ENCODE measurements around the gene INHBA.

INHBA gene

DNA sequence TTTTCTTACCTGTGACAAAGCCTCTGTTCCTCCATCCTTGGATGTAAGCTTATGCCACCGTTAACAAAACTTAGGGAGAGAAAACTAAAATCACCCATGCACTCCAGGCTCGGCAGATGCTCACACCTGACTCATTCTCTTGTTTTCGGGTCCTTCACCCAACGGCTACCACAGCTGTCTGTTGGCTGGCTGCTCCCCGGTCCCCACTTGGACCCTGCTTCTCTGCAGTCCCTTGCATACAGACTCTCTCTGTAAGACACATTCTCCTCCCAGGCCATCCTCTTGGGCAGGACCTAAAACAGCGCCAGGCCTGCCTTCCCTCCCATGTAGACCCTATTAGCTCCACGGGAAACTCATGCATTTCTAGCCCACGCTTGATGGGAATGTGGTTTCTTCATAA lies 12.1 kb upstream of the INHBA start:
- Histone ChIP-seq H2BK12ac (ENCODE audit: low read length) (no peak overlapping the region), H2BK5ac (ENCODE audit: low read length) (no peak overlapping the region), H3K27me3 (ENCODE audit: control insufficient read depth in 3 of 3, insufficient read depth in 3 of 3, low read depth in 1 of 3, low read length in 3 of 3) (no peaks in the 10 kb centered on the region), H3K18ac (ENCODE audit: low read length) (no peak overlapping the region), H4K8ac (ENCODE audit: low read depth, low read length) (no peak overlapping the region), H3K4me3 (ENCODE audit: low read length in 2 of 2) (no peak overlapping the region), H3K79me1 (ENCODE audit: low read depth, low read length) (no peaks in the 10 kb centered on the region), H3K23ac (ENCODE audit: low read depth, low read length, poor library complexity) (no peak overlapping the region), H3K36me3 (replicated peaks in 1 of 2; ENCODE audit: control insufficient read depth in 2 of 2, insufficient read depth in 2 of 2, low read length in 2 of 2) (no peaks in the 10 kb centered on the region), H3K4ac (ENCODE audit: low read length) (no peak overlapping the region), H3K4me2 (ENCODE audit: insufficient read depth, low read length, poor library complexity, severe bottlenecking) (no peak overlapping the region), H3K27ac (replicated peaks; ENCODE audit: low read length) (no peak overlapping the region), H2AFZ (ENCODE audit: low read length) (no peak overlapping the region), H2BK15ac (ENCODE audit: low read length) (no peak overlapping the region), H3K14ac (ENCODE audit: low read length) (no peak overlapping the region), H3K4me1 (ENCODE audit: control insufficient read depth in 2 of 2, insufficient read depth in 1 of 2, low read depth in 1 of 2, low read length in 2 of 2) (peaks cover 0 to 2% of the 10 kb centered on the region in 2 donors), H2BK120ac (ENCODE audit: low read depth, low read length) (no peak overlapping the region), H4K91ac (ENCODE audit: low read depth, low read length, poor library complexity) (no peak overlapping the region), H2AK5ac (ENCODE audit: low read depth, low read length) (no peak overlapping the region), H3K9me3 (replicated peaks in 1 of 2; ENCODE audit: control insufficient read depth in 2 of 2, insufficient read depth in 1 of 2, low read depth in 1 of 2, low read length in 2 of 2) (no peaks in the 10 kb centered on the region), H3K9ac (ENCODE audit: low read depth, low read length, poor library complexity) (no peak overlapping the region)
- no peak for DNase-seq (ENCODE audit: low spot score)
- no CpG with 5 or more reads among the region's 8 CpGs for WGBS, 2 donors (ENCODE audit: extremely low coverage in 2 of 2, insufficient read length in 2 of 2, insufficient replicate concordance in 1 of 2)

DNA sequence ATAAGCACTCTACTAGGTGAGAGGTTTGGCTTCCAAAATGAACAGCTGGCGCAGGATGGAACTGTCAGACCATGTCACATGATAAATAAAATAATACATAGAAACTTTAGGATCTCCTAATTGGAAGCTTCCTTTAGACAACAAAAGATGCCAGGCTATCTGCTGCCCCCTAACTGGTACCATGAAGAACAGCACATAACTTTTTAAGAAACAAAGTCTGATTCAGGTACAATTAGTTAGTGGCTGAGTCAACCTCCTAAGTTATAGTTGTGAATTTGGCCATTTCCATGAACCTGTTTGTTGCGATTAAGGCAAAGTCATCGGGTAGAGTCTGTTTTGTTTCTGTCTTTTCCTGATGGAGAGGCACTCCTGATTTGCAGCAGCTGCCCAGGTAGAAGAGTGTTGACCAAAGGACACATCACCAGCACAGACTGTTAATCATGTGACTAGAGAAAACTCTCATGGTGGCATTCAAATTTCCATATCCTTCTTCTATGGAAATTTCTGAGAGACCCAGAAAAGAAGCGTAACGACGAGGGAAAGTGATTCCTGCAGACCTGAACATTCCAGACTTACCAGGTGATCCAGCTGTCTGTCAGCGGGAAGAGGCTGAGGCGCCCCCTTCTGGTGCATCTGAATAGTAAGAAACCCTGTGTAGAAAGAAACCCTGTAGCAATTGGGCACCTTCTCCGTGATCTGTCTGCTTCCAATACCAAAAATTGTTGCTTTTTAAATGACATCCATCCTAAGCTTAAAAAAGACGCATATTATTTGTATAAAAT lies 8.6 kb upstream of the INHBA start:
- DNase-seq (ENCODE audit: low spot score): no peak
- H2BK12ac ChIP-seq (ENCODE audit: low read length): no peak overlapping the region
- no peak overlapping the region for H3K4ac ChIP-seq (ENCODE audit: low read length)
- no peak overlapping the region for H2AK5ac ChIP-seq (ENCODE audit: low read depth, low read length)
- peaks cover 0 to 3% (median 3%) of the 10 kb centered on the region in 3 experiments for H3K27me3 ChIP-seq (ENCODE audit: control insufficient read depth in 3 of 3, insufficient read depth in 3 of 3, low read depth in 1 of 3, low read length in 3 of 3)
- peaks cover 0 to 2% of the 10 kb centered on the region in 2 donors for H3K4me1 ChIP-seq (ENCODE audit: control insufficient read depth in 2 of 2, insufficient read depth in 1 of 2, low read depth in 1 of 2, low read length in 2 of 2)
- H3K14ac ChIP-seq (ENCODE audit: low read length): no peak overlapping the region
- H3K4me3 ChIP-seq (ENCODE audit: low read length in 2 of 2): no peak overlapping the region
- no peak overlapping the region for H2AFZ ChIP-seq (ENCODE audit: low read length)
- H2BK120ac ChIP-seq (ENCODE audit: low read depth, low read length): no peak overlapping the region
- no peak overlapping the region for H3K18ac ChIP-seq (ENCODE audit: low read length)
- no peak overlapping the region for H4K8ac ChIP-seq (ENCODE audit: low read depth, low read length)
- no peaks in the 10 kb centered on the region for H3K36me3 ChIP-seq (replicated peaks in 1 of 2; ENCODE audit: control insufficient read depth in 2 of 2, insufficient read depth in 2 of 2, low read length in 2 of 2)
- H3K79me1 ChIP-seq (ENCODE audit: low read depth, low read length): no peaks in the 10 kb centered on the region
- WGBS, 2 donors (ENCODE audit: extremely low coverage in 2 of 2, insufficient read length in 2 of 2, insufficient replicate concordance in 1 of 2): no CpG with 5 or more reads among the region's 10 CpGs
- H3K9ac ChIP-seq (ENCODE audit: low read depth, low read length, poor library complexity): no peak overlapping the region
- H3K4me2 ChIP-seq (ENCODE audit: insufficient read depth, low read length, poor library complexity, severe bottlenecking): no peak overlapping the region
- H2BK5ac ChIP-seq (ENCODE audit: low read length): no peak overlapping the region
- no peak overlapping the region for H2BK15ac ChIP-seq (ENCODE audit: low read length)
- no peak overlapping the region for H4K91ac ChIP-seq (ENCODE audit: low read depth, low read length, poor library complexity)
- H3K9me3 ChIP-seq (replicated peaks in 1 of 2; ENCODE audit: control insufficient read depth in 2 of 2, insufficient read depth in 1 of 2, low read depth in 1 of 2, low read length in 2 of 2): no peaks in the 10 kb centered on the region
- no peak overlapping the region for H3K27ac ChIP-seq (replicated peaks; ENCODE audit: low read length)
- no peak overlapping the region for H3K23ac ChIP-seq (ENCODE audit: low read depth, low read length, poor library complexity)

DNA sequence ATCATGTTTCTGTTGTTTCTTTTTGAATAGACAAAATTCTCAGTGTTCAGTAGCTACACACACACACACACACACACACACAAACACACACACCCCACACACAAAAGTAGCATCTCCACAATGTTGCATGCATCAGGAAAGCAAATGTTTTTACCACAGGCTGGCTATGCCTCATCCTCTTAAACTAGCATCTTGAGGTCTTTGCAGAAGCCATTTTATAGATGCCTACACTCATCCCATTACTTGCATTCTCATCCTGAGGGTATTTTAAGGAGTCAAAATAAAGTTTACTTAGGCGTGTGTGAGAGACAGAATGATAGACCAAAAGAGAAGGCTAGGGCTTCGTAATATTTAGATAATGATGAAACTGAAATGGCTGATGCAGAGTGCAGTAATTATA lies 7.9 kb upstream of the INHBA start:
- Histone ChIP-seq H3K9ac (ENCODE audit: low read depth, low read length, poor library complexity) (no peak overlapping the region), H3K79me1 (ENCODE audit: low read depth, low read length) (no peaks in the 10 kb centered on the region), H3K14ac (ENCODE audit: low read length) (no peak overlapping the region), H3K4ac (ENCODE audit: low read length) (no peak overlapping the region), H2BK120ac (ENCODE audit: low read depth, low read length) (no peak overlapping the region), H3K36me3 (replicated peaks in 1 of 2; ENCODE audit: control insufficient read depth in 2 of 2, insufficient read depth in 2 of 2, low read length in 2 of 2) (no peaks in the 10 kb centered on the region), H4K8ac (ENCODE audit: low read depth, low read length) (no peak overlapping the region), H3K23ac (ENCODE audit: low read depth, low read length, poor library complexity) (no peak overlapping the region), H3K9me3 (replicated peaks in 1 of 2; ENCODE audit: control insufficient read depth in 2 of 2, insufficient read depth in 1 of 2, low read depth in 1 of 2, low read length in 2 of 2) (no peaks in the 10 kb centered on the region), H2BK12ac (ENCODE audit: low read length) (no peak overlapping the region), H3K18ac (ENCODE audit: low read length) (no peak overlapping the region), H3K4me2 (ENCODE audit: insufficient read depth, low read length, poor library complexity, severe bottlenecking) (no peak overlapping the region), H3K4me3 (ENCODE audit: low read length in 2 of 2) (no peak overlapping the region), H3K27me3 (ENCODE audit: control insufficient read depth in 3 of 3, insufficient read depth in 3 of 3, low read depth in 1 of 3, low read length in 3 of 3) (peaks cover 0 to 9% (median 3%) of the 10 kb centered on the region in 3 experiments), H2BK5ac (ENCODE audit: low read length) (no peak overlapping the region), H4K91ac (ENCODE audit: low read depth, low read length, poor library complexity) (no peak overlapping the region), H3K27ac (replicated peaks; ENCODE audit: low read length) (no peak overlapping the region), H3K4me1 (ENCODE audit: control insufficient read depth in 2 of 2, insufficient read depth in 1 of 2, low read depth in 1 of 2, low read length in 2 of 2) (peaks cover 2 to 7% of the 10 kb centered on the region in 2 donors), H2AFZ (ENCODE audit: low read length) (no peak overlapping the region), H2AK5ac (ENCODE audit: low read depth, low read length) (no peak overlapping the region), H2BK15ac (ENCODE audit: low read length) (no peak overlapping the region)
- no peak for DNase-seq (ENCODE audit: low spot score)
- WGBS, 2 donors (ENCODE audit: extremely low coverage in 2 of 2, insufficient read length in 2 of 2, insufficient replicate concordance in 1 of 2): no CpG with 5 or more reads among the region's 2 CpGs

DNA sequence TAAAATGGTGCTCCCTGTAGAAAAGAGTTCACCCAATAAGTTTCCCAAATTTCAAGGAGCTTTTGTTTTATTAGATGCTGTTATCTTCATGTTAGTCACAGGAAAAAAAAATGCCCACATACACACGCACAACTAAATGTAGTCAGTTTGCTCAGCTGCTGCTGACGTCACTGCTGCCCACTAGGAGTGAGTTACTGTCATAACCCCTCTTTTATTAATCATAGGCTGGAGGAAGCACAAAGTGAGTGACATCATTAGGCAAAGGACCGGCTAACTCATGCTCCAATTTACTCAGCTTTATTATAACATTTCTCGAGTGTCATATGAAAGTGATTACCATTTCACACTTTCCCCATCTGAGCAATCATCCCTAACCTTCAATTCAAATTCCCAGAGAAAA lies 6.7 kb upstream of the INHBA start:
- Histone ChIP-seq H3K9me3 (replicated peaks in 1 of 2; ENCODE audit: control insufficient read depth in 2 of 2, insufficient read depth in 1 of 2, low read depth in 1 of 2, low read length in 2 of 2) (no peaks in the 10 kb centered on the region), H4K8ac (ENCODE audit: low read depth, low read length) (no peak overlapping the region), H3K14ac (ENCODE audit: low read length) (no peak overlapping the region), H3K4me2 (ENCODE audit: insufficient read depth, low read length, poor library complexity, severe bottlenecking) (no peak overlapping the region), H2AK5ac (ENCODE audit: low read depth, low read length) (no peak overlapping the region), H2BK5ac (ENCODE audit: low read length) (no peak overlapping the region), H2BK15ac (ENCODE audit: low read length) (no peak overlapping the region), H3K79me1 (ENCODE audit: low read depth, low read length) (no peaks in the 10 kb centered on the region), H2BK120ac (ENCODE audit: low read depth, low read length) (no peak overlapping the region), H3K4me3 (ENCODE audit: low read length in 2 of 2) (no peak overlapping the region), H3K23ac (ENCODE audit: low read depth, low read length, poor library complexity) (no peak overlapping the region), H3K4ac (ENCODE audit: low read length) (no peak overlapping the region), H3K27me3 (ENCODE audit: control insufficient read depth in 3 of 3, insufficient read depth in 3 of 3, low read depth in 1 of 3, low read length in 3 of 3) (peaks cover 0 to 9% (median 3%) of the 10 kb centered on the region in 3 experiments), H2BK12ac (ENCODE audit: low read length) (no peak overlapping the region), H2AFZ (ENCODE audit: low read length) (no peak overlapping the region), H3K36me3 (replicated peaks in 1 of 2; ENCODE audit: control insufficient read depth in 2 of 2, insufficient read depth in 2 of 2, low read length in 2 of 2) (no peaks in the 10 kb centered on the region), H3K18ac (ENCODE audit: low read length) (no peak overlapping the region), H3K4me1 (ENCODE audit: control insufficient read depth in 2 of 2, insufficient read depth in 1 of 2, low read depth in 1 of 2, low read length in 2 of 2) (peaks cover 8 to 9% of the 10 kb centered on the region in 2 donors), H4K91ac (ENCODE audit: low read depth, low read length, poor library complexity) (no peak overlapping the region), H3K9ac (ENCODE audit: low read depth, low read length, poor library complexity) (no peak overlapping the region), H3K27ac (replicated peaks; ENCODE audit: low read length) (no peak overlapping the region)
- DNase-seq (ENCODE audit: low spot score): no peak
- WGBS, 2 donors (ENCODE audit: extremely low coverage in 2 of 2, insufficient read length in 2 of 2, insufficient replicate concordance in 1 of 2): no CpG with 5 or more reads among the region's 4 CpGs

Data from neuronal stem cell (in vitro differentiated cells).